LoVo (cell line): ENCODE results near the gene ROBO3.

Experiments used
- DNase-seq: peaks from one replicate; pipeline ENCODE4 v3.0.0-alpha.2; 2016; ENCODE audit warnings: low spot score

Gene ROBO3

GRCh38 chr11:124865181-124865901, at the start of gene ROBO3:
Gene ROBO3, plus strand, starts transcription at chr11:124865432. Its CDS starts 146 bp downstream, at chr11:124865578.
- no peak for DNase-seq

GRCh38 chr11:124817036-124817435, 48.2 kb upstream of the ROBO3 start:
- DNase-seq = peak; percentile 2

GRCh38 chr11:124821995-124822730, 43.1 kb upstream of the ROBO3 start:
- DNase-seq = no peak

- DNase-seq = peak; percentile 28
These were observed 41.5 kb upstream of the ROBO3 start for GRCh38 chr11:124823512-124824376.

GRCh38 chr11:124825876-124826275, 39.4 kb upstream of the ROBO3 start:
- DNase-seq = no peak

- DNase-seq = no peak
These were observed 35.2 kb upstream of the ROBO3 start for GRCh38 chr11:124829986-124830385.

- DNase-seq = no peak
These were observed 34.5 kb upstream of the ROBO3 start for GRCh38 chr11:124830749-124831148.

- DNase-seq = no peak
These were observed 33.3 kb upstream of the ROBO3 start for GRCh38 chr11:124831897-124832296.

- peak; percentile 60 for DNase-seq
These were observed 32.7 kb upstream of the ROBO3 start for GRCh38 chr11:124832571-124832970.

GRCh38 chr11:124834526-124835180, 30.6 kb upstream of the ROBO3 start:
- DNase-seq = peak; percentile 68

- DNase-seq = no peak
These were observed 29.3 kb upstream of the ROBO3 start for GRCh38 chr11:124835918-124836317.

GRCh38 chr11:124837491-124837856, 27.8 kb upstream of the ROBO3 start:
- peak; percentile 57 for DNase-seq

GRCh38 chr11:124838805-124839127, 26.5 kb upstream of the ROBO3 start:
- no peak for DNase-seq

- DNase-seq = no peak
These were observed 25.9 kb upstream of the ROBO3 start for GRCh38 chr11:124839128-124839971.

- DNase-seq = no peak
These were observed 25.1 kb upstream of the ROBO3 start for GRCh38 chr11:124839972-124840621.

GRCh38 chr11:124840666-124841065, 24.6 kb upstream of the ROBO3 start:
- no peak for DNase-seq

GRCh38 chr11:124841201-124841600, 24.0 kb upstream of the ROBO3 start:
- DNase-seq = no peak

GRCh38 chr11:124841840-124842239, 23.4 kb upstream of the ROBO3 start:
- no peak for DNase-seq

GRCh38 chr11:124842305-124842704, 22.9 kb upstream of the ROBO3 start:
- DNase-seq = no peak

GRCh38 chr11:124843616-124843910, 21.7 kb upstream of the ROBO3 start:
- no peak for DNase-seq

GRCh38 chr11:124844664-124845079, 20.6 kb upstream of the ROBO3 start:
- DNase-seq = no peak
